K562 (cell line): ENCODE measurements around the gene PPP1R13B. TPM values are rescaled to one million over a fixed set of nuclear protein-coding genes. Genes with fewer than 3 reads are reported as not detected.
A peak's percentile ranks its signal among the peaks of the same experiment; 100 is the strongest.

Source experiments
- ATAC-seq: fragments of 200-7000 bp; cut with Tn5 transposase; 3 replicates; pipeline ENCODE4 v1.9.1; 2020; ENCODE audit warnings: moderate library complexity
- BruUV-seq: library from RNA; stranded (reverse); fragments of 400-500 nt; replicated peaks from 2 replicates; lab custom pipeline; 2021; lab: Mats Ljungman, UMichigan
- CTCF ChIA-PET: fragments of 300-600 bp; formaldehyde crosslinking; extraction: SDS; loops from one replicate; lab custom pipeline; 2021; ENCODE audit warnings: low intra/inter-chr PET ratio; lab: Yijun Ruan, JAX
- POLR2A ChIA-PET: fragments of 300-600, 350-650 bp; sonication (Branson Sonifier 250); formaldehyde crosslinking; extraction: SDS; loops from one replicate; lab custom pipeline; 2021; ENCODE audit warnings: antibody characterized with exemption, inconsistent platforms; lab: Yijun Ruan, JAX
- DNase-seq, 4 experiments: peaks; one replicate each; pipeline versions ENCODE4 v3.0.0 to v3.0.0-alpha.2; 2011 to 2018; ENCODE audit warnings: low spot score in 3 of 4, mixed read lengths in 3 of 4; ENCODE audit errors: extremely low read depth in 1 of 4
- FAIRE-seq: peaks from 2 replicates; lab custom pipeline; 2011; peaks lifted over from hg19 to GRCh38; lab: Jason Lieb, UNC
- H2AFZ ChIP-seq: 2 replicates; pipeline ENCODE4 v1.6.0; 2011; ENCODE audit warnings: low read depth, low read length, control low read depth, inconsistent platforms
- H3K27ac ChIP-seq: fragments of 200-600 bp; 3 replicates; pipeline ENCODE4 v1.8.0; 2011; ENCODE audit warnings: low read depth, mild to moderate bottlenecking, control low read depth, inconsistent platforms, low read length, moderate library complexity, mixed read lengths; ENCODE audit errors: extremely low read depth
- H3K27me3 ChIP-seq, 2 experiments: fragments of 300-600 bp in 1 of 2; 2 replicates in 1 of 2; 3 replicates in 1 of 2; pipeline versions ENCODE4 v1.6.0 to v1.8.0; 2011; ENCODE audit warnings: inconsistent platforms in 2 of 2, low read length in 2 of 2, mild to moderate bottlenecking in 1 of 2, mixed read lengths in 1 of 2, moderate library complexity in 1 of 2; ENCODE audit not compliant: control insufficient read depth in 2 of 2, insufficient read depth in 2 of 2
- H3K36me3 ChIP-seq: fragments of 300-600 bp; 3 replicates; pipeline ENCODE4 v1.8.0; 2011; ENCODE audit warnings: mild to moderate bottlenecking, low read length, inconsistent platforms; ENCODE audit not compliant: control insufficient read depth, insufficient read depth
- H3K4me1 ChIP-seq, 2 experiments: fragments of 200-600 bp in 1 of 2; replicated peaks in 1 of 2; 2 replicates in 1 of 2; 3 replicates in 1 of 2; pipeline versions ENCODE4 v1.5.1 to v1.8.0; 2011; ENCODE audit warnings: inconsistent platforms in 2 of 2, low read length in 2 of 2, mild to moderate bottlenecking in 1 of 2, mixed read lengths in 1 of 2, moderate library complexity in 1 of 2; ENCODE audit not compliant: control insufficient read depth in 2 of 2, insufficient read depth in 2 of 2
- H3K4me2 ChIP-seq: 2 replicates; pipeline ENCODE4 v1.6.1; 2011; ENCODE audit warnings: low read length, control low read depth, inconsistent platforms, mixed read lengths; ENCODE audit not compliant: insufficient read depth
- H3K4me3 ChIP-seq: fragments of 200-600 bp; sonication (generic), shearing (Covaris generic); 2 replicates; pipeline ENCODE4 v1.5.1; 2016; ENCODE audit warnings: control low read depth, inconsistent platforms
- H3K79me2 ChIP-seq: fragments of 200-600 bp; 3 replicates; pipeline ENCODE4 v1.8.0; 2011; ENCODE audit warnings: low read length, inconsistent platforms; ENCODE audit not compliant: control insufficient read depth, insufficient read depth
- H3K9ac ChIP-seq, 2 experiments: 2 replicates each; pipeline versions ENCODE4 v1.6.0 to v1.6.1; 2011; ENCODE audit warnings: low read depth in 2 of 2, low read length in 2 of 2, control low read depth in 1 of 2, inconsistent platforms in 1 of 2, mild to moderate bottlenecking in 1 of 2, mixed read lengths in 1 of 2; ENCODE audit not compliant: insufficient read depth in 1 of 2
- H3K9me1 ChIP-seq: one replicate; pipeline ENCODE4 v1.6.0; 2011; ENCODE audit warnings: inconsistent platforms, mild to moderate bottlenecking, low read length, moderate library complexity; ENCODE audit not compliant: control insufficient read depth, insufficient read depth
- H3K9me3 ChIP-seq: replicated peaks from 2 replicates; pipeline ENCODE4 v1.5.1; 2011; ENCODE audit warnings: low read depth, low read length, inconsistent platforms; ENCODE audit not compliant: control insufficient read depth, insufficient read depth
- H4K20me1 ChIP-seq: replicated peaks from 2 replicates; pipeline ENCODE4 v1.6.1; 2011; ENCODE audit warnings: low read length, inconsistent platforms, mixed read lengths; ENCODE audit not compliant: control insufficient read depth, insufficient read depth
- E4F1 ChIP-seq: fragments of 250-450 bp; sonication (Bioruptor Pico); IDR thresholded peaks from 2 replicates; pipeline ENCODE4 v1.5.0; 2021; ENCODE audit warnings: mild to moderate bottlenecking, borderline replicate concordance
- POLR2G ChIP-seq: fragments of 200-400 bp; formaldehyde crosslinking; IDR thresholded peaks from 2 replicates; pipeline ENCODE4 v1.6.1; 2017; ENCODE audit warnings: low read depth, mild to moderate bottlenecking, antibody characterized with exemption, low read length, moderate library complexity
- ZNF232 ChIP-seq: sonication (generic); formaldehyde crosslinking; IDR thresholded peaks from 2 replicates; pipeline ENCODE4 v1.8.0; 2022; ENCODE audit warnings: mild to moderate bottlenecking, missing genetic modification reagents
- ZNF3 ChIP-seq: fragments of 250-450 bp; sonication (Bioruptor Pico); IDR thresholded peaks from 2 replicates; pipeline ENCODE4 v1.5.0; 2021; ENCODE audit warnings: mild to moderate bottlenecking, moderate library complexity
- WGBS: fragments of 100-300 bp; shearing (Covaris generic); methylation state at CpG from one replicate; pipeline ENCODE4 v1.1.6; 2016; ENCODE audit warnings: low coverage, mixed read lengths; ENCODE audit not compliant: insufficient coverage; ENCODE audit errors: missing lambda C conversion rate; 5-methylcytosine and 5-hydroxymethylcytosine counted together
- in situ Hi-C: fragments of 300-500 bp; cut with MboI; formaldehyde crosslinking; loops from 4 replicates; pipeline ENCODE4 v1.15.0; 2018; ENCODE audit warnings: inconsistent platforms, mixed read lengths
- intact Hi-C: fragments of 100-400 bp; cut with micrococcal nuclease; formaldehyde crosslinking; loops from 2 replicates; pipeline ENCODE4 v1.14.2; 2022
- polyA plus RNA-seq, 8 experiments: library from polyadenylated mRNA; depleted of rRNA in 4 of 8; stranded (reverse) in 5 of 8; unstranded in 3 of 8; fragments of >200 nt; fragmentation: Nextera tagmentation in 2 of 8; fragmentation: Illumina TruSeq in 1 of 8; extraction: Ambion mirVana in 2 of 8; extraction: Trizol in 1 of 8; gene quantifications; 2 replicates each; pipeline versions ENCODE4 v1.2.1 to v1.2.3, GENCODE V29; 2011 to 2014; ENCODE audit warnings: inconsistent platforms in 1 of 8, missing spikeins in 1 of 8
- total RNA-seq, 7 experiments: library from RNA; depleted of rRNA in 6 of 7; stranded (reverse); fragments of >200 nt in 6 of 7; fragmentation: Illumina TruSeq in 2 of 7; extraction: Trizol in 2 of 7; gene quantifications; 2 replicates each; pipeline versions ENCODE4 v1.2.1 to v1.2.3, GENCODE V29; 2011 to 2021; ENCODE audit warnings: low replicate concordance in 1 of 7

Gene PPP1R13B
- total and polyA plus RNA-seq, 9 of the 15 experiments (the other 6 are each of a cell fraction or from before 2014, with no cell fraction given) = 0.03 to 1.7 (median 0.15) TPM

- TF ChIP-seq E4F1 = no peak
- no peak for TF ChIP-seq ZNF232 (CRISPR knock-in tag)
Observed at GRCh38 chr14:103696466-103697071, 150.8 kb downstream of the PPP1R13B start (continued).

- Histone ChIP-seq H3K4me2 (no peak overlapping the region), H3K9me3 (no peaks in the 10 kb centered on the region), H3K27me3 (no peaks in the 10 kb centered on the region), H3K9me1 (no peaks in the 10 kb centered on the region), H2AFZ (no peak overlapping the region), H3K4me1 (peaks cover 0 to 28% of the 10 kb centered on the region in 2 experiments; a peak in 2 of 5 replicates), H3K27ac (no peak overlapping the region), H4K20me1 (no peaks in the 10 kb centered on the region; the same call in 1 of the 2 replicates), H3K4me3 (no peak overlapping the region), H3K9ac (no peak overlapping the region), H3K79me2 (no peaks in the 10 kb centered on the region), H3K36me3 (peaks cover 74% of the 10 kb centered on the region; the same call in 2 of the 3 replicates)
- ATAC-seq (no peak), FAIRE-seq (no peak), DNase-seq (no peak)
- POLR2A ChIA-PET = interaction anchor here (0.7 to 0.8 kb wide), 2 partner anchors 9 to 11 kb away, joined by 3 to 5 read pairs; no protein-coding TSS in a partner anchor
- in situ Hi-C loops = no loop called here
- no peak for TF ChIP-seq ZNF3 (CRISPR knock-in tag)
- TF ChIP-seq POLR2G = peak; percentile 28; the same call in 1 of the 2 replicates
- intact Hi-C loops = no loop called here
- BruUV-seq = no TSS peak
- CTCF ChIA-PET = no interaction called here
- WGBS = 94% methylated on average over 6 of the region's 13 CpGs
Observed at GRCh38 chr14:103696070-103696402, 151.3 kb downstream of the PPP1R13B start.
